OCI-LY3 (cell line): ENCODE results near the gene EPHB3.

Source experiments
- H2AFZ ChIP-seq: fragments of 200-600, 300-600 bp; shearing (Covaris generic); 2 replicates; pipeline ENCODE4 v1.6.0; 2014; ENCODE audit warnings: antibody characterized with exemption, low read depth, low read length
- H3K27ac ChIP-seq: fragments of 200-600, 300-600 bp; sonication (generic); 2 replicates; pipeline ENCODE4 v1.5.1; 2014; ENCODE audit warnings: mild to moderate bottlenecking, low read length, moderate library complexity, mixed read lengths
- H3K27me3 ChIP-seq: fragments of 200-600, 300-600 bp; sonication (generic); 2 replicates; pipeline ENCODE4 v1.6.1; 2014; ENCODE audit warnings: low read depth, low read length, mixed read lengths
- H3K36me3 ChIP-seq: fragments of 200-600, 300-600 bp; sonication (generic); replicated peaks from 2 replicates; pipeline ENCODE3; 2014; ENCODE audit warnings: low read depth, low read length, mixed read lengths
- H3K4me1 ChIP-seq: fragments of 300-600, 200-600 bp; sonication (generic); 2 replicates; pipeline ENCODE4 v1.6.1; 2014; ENCODE audit warnings: low read length, mixed read lengths
- H3K4me2 ChIP-seq: fragments of 200-600, 300-600 bp; sonication (generic); 2 replicates; pipeline ENCODE4 v1.6.1; 2014; ENCODE audit warnings: low read length, mixed read lengths
- H3K4me3 ChIP-seq: fragments of 300-600, 200-600 bp; sonication (generic); 2 replicates; pipeline ENCODE4 v1.5.1; 2014; ENCODE audit warnings: antibody characterized with exemption, mild to moderate bottlenecking, low read length, moderate library complexity
- H3K79me2 ChIP-seq: fragments of 300-600, 200-600 bp; shearing (Covaris generic); 2 replicates; pipeline ENCODE4 v1.6.1; 2014; ENCODE audit warnings: mild to moderate bottlenecking, low read length, mixed read lengths
- H3K9ac ChIP-seq: fragments of 300-600, 200-600 bp; shearing (Covaris generic); 2 replicates; pipeline ENCODE4 v1.6.0; 2014; ENCODE audit warnings: mild to moderate bottlenecking, low read length, moderate library complexity
- H3K9me3 ChIP-seq: fragments of 200-600, 300-600 bp; shearing (Covaris generic); 2 replicates; pipeline ENCODE4 v1.6.1; 2014; ENCODE audit warnings: low read length, mixed read lengths; ENCODE audit not compliant: insufficient read depth
- H4K20me1 ChIP-seq: fragments of 200-600, 300-600 bp; sonication (generic); 2 replicates; pipeline ENCODE4 v1.6.1; 2016; ENCODE audit warnings: low read length, mixed read lengths; ENCODE audit not compliant: insufficient read depth
- CTCF ChIP-seq: fragments of 200-600, 300-600 bp; sonication (generic); IDR thresholded peaks from 2 replicates; pipeline ENCODE4 v1.5.1; 2014; ENCODE audit warnings: antibody characterized with exemption, low read length, low read depth
- EZH2phosphoT487 ChIP-seq: fragments of 200-600 bp; shearing (Covaris generic); IDR thresholded peaks from 2 replicates; pipeline ENCODE4 v1.6.1; 2018; ENCODE audit warnings: antibody characterized with exemption, mixed run types, low read depth

The EPHB3 gene

GRCh38 chr3:184590795-184591194 is 29.2 kb downstream of the EPHB3 start:
- Histone ChIP-seq H3K9ac (no peak overlapping the region), H3K9me3 (no peaks in the 10 kb centered on the region), H2AFZ (no peak overlapping the region), H3K27me3 (peaks cover 23% of the 10 kb centered on the region), H3K4me2 (no peak overlapping the region), H3K4me1 (no peaks in the 10 kb centered on the region), H3K36me3 (no peaks in the 10 kb centered on the region), H4K20me1 (no peaks in the 10 kb centered on the region), H3K4me3 (no peak overlapping the region), H3K79me2 (no peaks in the 10 kb centered on the region), H3K27ac (no peak overlapping the region)
- TF ChIP-seq CTCF (no peak), EZH2phosphoT487 (no peak)

GRCh38 chr3:184591789-184592188 is 30.2 kb downstream of the EPHB3 start:
- no peak for TF ChIP-seq CTCF
- TF ChIP-seq EZH2phosphoT487 = no peak
- H2AFZ ChIP-seq = no peak overlapping the region
- no peaks in the 10 kb centered on the region for H4K20me1 ChIP-seq
- no peak overlapping the region for H3K9ac ChIP-seq
- no peaks in the 10 kb centered on the region for H3K9me3 ChIP-seq
- no peak overlapping the region for H3K27ac ChIP-seq
- peaks cover 23% of the 10 kb centered on the region for H3K27me3 ChIP-seq
- no peak overlapping the region for H3K4me2 ChIP-seq
- H3K4me1 ChIP-seq = no peaks in the 10 kb centered on the region
- H3K4me3 ChIP-seq = no peak overlapping the region
- no peaks in the 10 kb centered on the region for H3K36me3 ChIP-seq
- no peaks in the 10 kb centered on the region for H3K79me2 ChIP-seq

GRCh38 chr3:184592371-184593219 is 31.0 kb downstream of the EPHB3 start:
- Histone ChIP-seq H3K9me3 (no peaks in the 10 kb centered on the region), H3K4me1 (no peaks in the 10 kb centered on the region), H3K4me3 (no peak overlapping the region), H3K27me3 (peaks cover 23% of the 10 kb centered on the region), H3K9ac (no peak overlapping the region), H3K27ac (no peak overlapping the region), H2AFZ (no peak overlapping the region), H4K20me1 (no peaks in the 10 kb centered on the region), H3K4me2 (no peak overlapping the region), H3K36me3 (no peaks in the 10 kb centered on the region), H3K79me2 (no peaks in the 10 kb centered on the region)
- TF ChIP-seq EZH2phosphoT487 = no peak
- no peak for TF ChIP-seq CTCF

GRCh38 chr3:184593220-184593927 is 31.8 kb downstream of the EPHB3 start:
- H2AFZ ChIP-seq = no peak overlapping the region
- no peak overlapping the region for H3K27ac ChIP-seq
- H3K4me1 ChIP-seq = no peaks in the 10 kb centered on the region
- peaks cover 16% of the 10 kb centered on the region for H3K27me3 ChIP-seq
- no peak overlapping the region for H3K4me2 ChIP-seq
- H3K9me3 ChIP-seq = no peaks in the 10 kb centered on the region
- TF ChIP-seq EZH2phosphoT487 (no peak), CTCF (no peak)
- no peaks in the 10 kb centered on the region for H3K36me3 ChIP-seq
- no peaks in the 10 kb centered on the region for H3K79me2 ChIP-seq
- H3K9ac ChIP-seq = no peak overlapping the region
- no peaks in the 10 kb centered on the region for H4K20me1 ChIP-seq
- H3K4me3 ChIP-seq = no peak overlapping the region
